Ovary (tissue), 9 donors: Measurements from ENCODE around the gene NEURL1B. TPM values are rescaled to one million over a fixed set of nuclear protein-coding genes. Genes with fewer than 3 reads are reported as not detected.
"Not testable (repeated sequence)": the region's sequence is repeated elsewhere in the genome, so short reads cannot be mapped to it uniquely, and the experiment has no call there.

Experiments
- DNase-seq, 5 donors: peaks; one replicate each; pipeline ENCODE4 v3.0.0-alpha.2; 2019 to 2020
- H3K27ac ChIP-seq, 2 donors: fragments of 200-600 bp; one replicate each; pipeline versions ENCODE4 v1.5.1 to v1.8.0; 2019 to 2022
- H3K27me3 ChIP-seq: fragments of 200-600 bp; one replicate; pipeline ENCODE4 v1.8.0; 2022
- H3K36me3 ChIP-seq: fragments of 200-600 bp; sonication (generic); one replicate; pipeline ENCODE4 v1.5.1; 2019
- H3K4me1 ChIP-seq: one replicate; pipeline ENCODE4 v1.8.1; 2013; ENCODE audit warnings: mild to moderate bottlenecking, moderate library complexity; ENCODE audit not compliant: insufficient read depth
- H3K4me3 ChIP-seq: fragments of 200-600 bp; sonication (generic); one replicate; pipeline ENCODE4 v1.5.1; 2017
- H3K9me3 ChIP-seq, 2 donors: fragments of 200-600 bp in 1 of 2; sonication (generic) in 1 of 2; one replicate each; pipeline versions ENCODE4 v1.5.1 to v1.8.1; 2013 to 2019; ENCODE audit warnings: mild to moderate bottlenecking in 1 of 2, moderate library complexity in 1 of 2
- EP300 ChIP-seq: sonication (generic); formaldehyde crosslinking; IDR thresholded peaks from one replicate; pipeline ENCODE4 v1.6.1; 2017; ENCODE audit warnings: antibody characterized with exemption
- POLR2A ChIP-seq: fragments of 450-650 bp; IDR thresholded peaks from one replicate; pipeline ENCODE4 v1.6.1; 2017; ENCODE audit warnings: antibody characterized with exemption, mild to moderate bottlenecking, moderate library complexity
- WGBS, 3 donors: extraction: QIAGEN DNeasy Blood & Tissue Kit in 1 of 3; methylation state at CpG; one replicate each; pipeline versions ENCODE4 v1.1.5 to v1.1.7; 2013 to 2017; 5-methylcytosine and 5-hydroxymethylcytosine counted together
- intact Hi-C, 4 donors: fragments of 100-400 bp; cut with DNase I; formaldehyde crosslinking; loops; one replicate each; pipeline versions ENCODE4 v1.11.0 to v1.15.1; 2022 to 2023
- polyA plus RNA-seq, 2 donors: library from polyadenylated mRNA; stranded (reverse); fragments of 200-250 nt in 1 of 2; fragments of 350-450 nt in 1 of 2; fragmentation: Illumina TruSeq in 1 of 2; extraction: RNeasy Lipid Tissue Mini Kit (QIAGEN cat#74804) in 1 of 2; gene quantifications; one replicate each; pipeline ENCODE4 v1.2.3, GENCODE V29; 2013 to 2014
- total RNA-seq, 7 donors: library from RNA; depleted of rRNA in 2 of 7; stranded (reverse); fragments of >200 nt in 2 of 7; fragmentation: NEBNext Ultra II Directional in 3 of 7; extraction: Animal tissue kit (Norgen Biotek cat#: 25700) in 3 of 7; gene quantifications; one replicate each; pipeline versions ENCODE4 v1.1.0 to v1.2.4, GENCODE V29; 2016 to 2023
- TF ChIP-seq, protein P1 (sequence below), 3 donors: fragments of 450-650 bp in 2 of 3; fragments of 200-600 bp in 1 of 3; IDR thresholded peaks; one replicate each; pipeline versions ENCODE4 v1.5.1 to v1.8.0; 2016 to 2022; ENCODE audit warnings: antibody characterized with exemption in 3 of 3, mild to moderate bottlenecking in 1 of 3
- donor health status: DM: no; HTN: no; CAD: no; lungs with moderate emphysema.
- donor health status: DM: no; HTN: no; CAD: no.
- donor health status: Bipolar disorder and iron deficiency.
- donor health status: DM: yes; HTN: yes; CAD: no.
- donor health status: DM: no; HTN: no; CAD: no.
- donor health status: DM: yes; HTN: yes; CAD: no.

Gene NEURL1B
- total and polyA plus RNA-seq, 9 donors, result 15.0 to 75.1 (median 36.3) TPM

DNA sequence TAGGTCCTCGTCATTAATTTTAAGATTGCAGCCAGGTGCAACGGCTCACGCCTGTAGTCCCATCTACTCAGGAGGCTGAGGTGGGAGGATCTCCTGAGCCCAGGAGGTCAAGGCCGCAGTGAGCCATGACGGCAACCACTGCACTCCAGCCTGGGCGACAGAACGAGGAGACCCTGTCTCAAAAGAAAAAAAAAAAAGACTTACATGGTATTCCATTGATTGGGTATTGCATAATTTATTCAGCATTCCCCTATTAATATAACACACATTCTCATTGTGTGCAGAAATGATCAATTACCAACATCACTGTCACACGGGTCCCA is 67.1 kb downstream of the NEURL1B start:
- no peaks in the 10 kb centered on the region for H3K9me3 ChIP-seq
- H3K27me3 ChIP-seq, result peaks cover 2% of the 10 kb centered on the region
- TF ChIP-seq, protein P1, sequence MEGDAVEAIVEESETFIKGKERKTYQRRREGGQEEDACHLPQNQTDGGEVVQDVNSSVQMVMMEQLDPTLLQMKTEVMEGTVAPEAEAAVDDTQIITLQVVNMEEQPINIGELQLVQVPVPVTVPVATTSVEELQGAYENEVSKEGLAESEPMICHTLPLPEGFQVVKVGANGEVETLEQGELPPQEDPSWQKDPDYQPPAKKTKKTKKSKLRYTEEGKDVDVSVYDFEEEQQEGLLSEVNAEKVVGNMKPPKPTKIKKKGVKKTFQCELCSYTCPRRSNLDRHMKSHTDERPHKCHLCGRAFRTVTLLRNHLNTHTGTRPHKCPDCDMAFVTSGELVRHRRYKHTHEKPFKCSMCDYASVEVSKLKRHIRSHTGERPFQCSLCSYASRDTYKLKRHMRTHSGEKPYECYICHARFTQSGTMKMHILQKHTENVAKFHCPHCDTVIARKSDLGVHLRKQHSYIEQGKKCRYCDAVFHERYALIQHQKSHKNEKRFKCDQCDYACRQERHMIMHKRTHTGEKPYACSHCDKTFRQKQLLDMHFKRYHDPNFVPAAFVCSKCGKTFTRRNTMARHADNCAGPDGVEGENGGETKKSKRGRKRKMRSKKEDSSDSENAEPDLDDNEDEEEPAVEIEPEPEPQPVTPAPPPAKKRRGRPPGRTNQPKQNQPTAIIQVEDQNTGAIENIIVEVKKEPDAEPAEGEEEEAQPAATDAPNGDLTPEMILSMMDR (IDR thresholded peaks at IDR 0.05), result no peak
- TF ChIP-seq POLR2A (no peak), EP300 (no peak)
- H3K27ac ChIP-seq, result no peak overlapping the region
- H3K4me3 ChIP-seq, result no peak overlapping the region
- H3K4me1 ChIP-seq, result no peaks in the 10 kb centered on the region
- no peaks in the 10 kb centered on the region for H3K36me3 ChIP-seq
- intact Hi-C loops, result no loop called here
- 31 to 36% (median 34%) methylated on average over 8 of the region's 8 CpGs for WGBS, 3 donors
- DNase-seq, result no peak

DNA sequence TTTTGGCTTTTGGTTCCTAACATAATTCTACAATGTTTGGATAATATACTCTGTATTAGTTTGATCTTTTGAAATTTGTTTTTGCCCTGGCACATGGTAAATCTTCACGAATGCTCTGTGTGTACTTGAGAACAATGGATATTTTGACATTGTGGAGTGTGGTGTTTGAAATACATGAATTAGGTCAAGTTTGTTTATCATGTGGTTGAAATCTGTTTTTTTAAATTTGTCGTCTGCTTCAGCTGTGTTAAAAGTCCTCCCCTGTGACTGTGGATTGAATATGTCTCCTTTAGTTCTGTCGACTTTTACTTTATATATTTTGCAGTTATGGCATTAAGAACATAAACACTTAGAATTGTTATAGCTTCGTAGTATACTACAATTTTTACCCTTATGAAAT is 69.6 kb downstream of the NEURL1B start:
- Histone ChIP-seq H3K9me3 (no peaks in the 10 kb centered on the region), H3K4me3 (no peak overlapping the region), H3K4me1 (no peaks in the 10 kb centered on the region), H3K27me3 (peaks cover 2% of the 10 kb centered on the region), H3K27ac (no peak overlapping the region), H3K36me3 (no peaks in the 10 kb centered on the region)
- TF ChIP-seq EP300 (no peak), POLR2A (no peak)
- TF ChIP-seq, protein P1 (IDR thresholded peaks at IDR 0.05), result no peak
- intact Hi-C loops, result no loop called here
- 21 to 44% (median 29%) methylated on average over 4 of the region's 4 CpGs for WGBS, 3 donors
- DNase-seq, result no peak

DNA sequence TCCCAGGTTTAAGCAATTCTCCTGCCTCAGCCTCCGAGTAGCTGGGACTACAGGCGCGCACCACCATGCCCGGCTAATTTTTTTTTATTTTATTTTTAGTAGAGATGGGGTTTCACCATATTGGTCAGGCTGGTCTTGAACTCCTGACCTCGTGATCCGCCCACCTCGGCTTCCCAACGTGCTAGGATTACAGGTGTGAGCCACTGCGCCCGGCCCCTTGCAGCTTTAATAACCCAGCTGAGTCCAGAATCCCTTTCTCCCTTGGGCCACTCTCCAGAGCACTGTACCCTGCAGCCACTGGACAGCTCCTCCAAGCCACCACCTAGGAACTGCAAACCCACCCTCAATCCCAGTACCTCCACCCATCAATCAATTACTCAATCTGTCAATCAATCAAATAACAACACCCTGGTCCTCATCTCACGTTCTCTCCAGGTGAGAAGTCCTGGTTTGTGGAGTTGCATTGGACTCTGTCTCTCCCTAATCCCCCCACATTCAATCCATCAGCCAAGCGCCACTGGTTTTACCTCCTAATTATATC is 70.3 kb downstream of the NEURL1B start:
- H3K27me3 ChIP-seq, H3K36me3 ChIP-seq, H3K4me1 ChIP-seq, H3K27ac ChIP-seq, H3K9me3 ChIP-seq, H3K4me3 ChIP-seq, intact Hi-C loops: not testable (repeated sequence)
- DNase-seq, result peak in 1 of 5 donors; percentile 10
- WGBS, 3 donors, result 58 to 69% (median 60%) methylated on average over 12 of the region's 12 CpGs

DNA sequence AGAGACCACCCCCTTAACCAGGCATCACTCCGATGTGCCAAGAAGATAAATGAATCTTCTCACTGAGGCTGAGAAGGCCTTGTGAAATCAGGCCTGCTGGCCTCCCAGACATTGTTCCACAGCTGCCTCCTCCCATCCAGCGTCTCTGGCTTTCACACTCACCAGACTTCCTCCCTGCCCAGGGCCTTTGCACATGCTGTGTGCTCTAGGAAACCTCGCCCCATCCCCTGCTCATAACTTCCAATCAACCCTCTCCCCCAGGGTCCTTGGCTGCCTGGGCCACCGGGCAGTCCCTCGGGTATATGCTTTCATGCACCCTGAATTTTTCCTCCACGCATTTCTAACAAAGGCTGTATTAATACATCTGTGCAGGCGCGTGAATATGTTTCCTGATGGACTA is 71.5 kb downstream of the NEURL1B start:
- H3K4me3 ChIP-seq, result no peak overlapping the region
- 51 to 64% (median 52%) methylated on average over 8 of the region's 8 CpGs for WGBS, 3 donors
- intact Hi-C loops, result loop anchor here (2.0 kb wide), 1 partner anchor 220 kb away; no protein-coding TSS in a partner anchor
- no peaks in the 10 kb centered on the region for H3K9me3 ChIP-seq
- TF ChIP-seq POLR2A, result no peak
- TF ChIP-seq, protein P1 (IDR thresholded peaks at IDR 0.05), result no peak
- no peak for TF ChIP-seq EP300
- H3K36me3 ChIP-seq, result no peaks in the 10 kb centered on the region
- H3K27me3 ChIP-seq, result peaks cover 2% of the 10 kb centered on the region
- no peak overlapping the region for H3K27ac ChIP-seq
- H3K4me1 ChIP-seq, result no peaks in the 10 kb centered on the region
- no peak for DNase-seq

DNA sequence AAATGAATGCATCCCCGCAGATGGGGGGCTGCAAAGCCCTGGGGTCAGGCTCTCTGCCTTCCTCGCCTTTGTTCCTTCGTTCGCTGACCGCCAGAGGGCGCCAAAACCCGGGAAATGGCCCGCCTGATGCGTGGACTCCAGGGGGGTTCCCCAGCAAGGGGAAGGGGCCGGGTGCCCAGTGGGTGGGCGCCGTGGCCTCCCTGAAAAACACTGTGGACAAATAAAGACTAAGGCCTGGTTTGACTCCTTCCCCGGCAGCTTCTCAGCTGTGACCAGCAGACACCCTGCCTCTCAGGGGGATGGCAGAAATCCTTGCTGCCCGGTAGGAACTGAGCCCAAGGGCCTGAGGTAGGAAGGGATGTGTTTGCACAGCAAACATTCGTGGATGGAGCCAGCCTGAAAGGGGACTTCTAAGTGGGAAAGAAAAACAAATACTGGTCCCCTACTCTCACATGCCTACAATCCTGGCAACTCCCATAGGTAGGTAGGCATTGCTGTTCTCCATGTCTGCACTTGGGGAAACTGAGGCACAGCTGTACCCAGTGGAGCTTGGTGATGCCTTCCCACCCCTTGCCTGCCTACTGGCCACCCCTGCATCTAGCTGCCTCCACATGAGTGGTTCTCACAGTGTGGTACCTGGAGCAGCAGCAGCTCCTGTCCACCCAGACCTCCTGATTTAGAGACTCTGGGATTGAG is 72.2 kb downstream of the NEURL1B start:
- no peaks in the 10 kb centered on the region for H3K9me3 ChIP-seq
- TF ChIP-seq POLR2A, result no peak
- TF ChIP-seq, protein P1 (IDR thresholded peaks at IDR 0.05), result peak; percentile 92 to 94 (median 94)
- WGBS, 3 donors, result 0 to 4% (median 1%) methylated on average over 15 of the region's 15 CpGs
- H3K27ac ChIP-seq, result no peak overlapping the region
- H3K27me3 ChIP-seq, result peaks cover 2% of the 10 kb centered on the region
- no peaks in the 10 kb centered on the region for H3K4me1 ChIP-seq
- peak; percentile 62 to 84 (median 81) for DNase-seq
- intact Hi-C loops, result loop anchor here (2.0 kb wide), 1 partner anchor 220 kb away; no protein-coding TSS in a partner anchor
- no peaks in the 10 kb centered on the region for H3K36me3 ChIP-seq
- no peak overlapping the region for H3K4me3 ChIP-seq
